Psoas muscle (tissue), 8 donors: ENCODE measurements around the gene ENO3. TPM values are rescaled to one million over a fixed set of nuclear protein-coding genes. Genes with fewer than 3 reads are reported as not detected.

ENCODE experiments used
- ATAC-seq, 4 donors: fragments of 200-7000 bp; cut with Tn5 transposase; one replicate each; pipeline ENCODE4 v1.9.1; 2020; ENCODE audit warnings: moderate library complexity in 3 of 4, mild to moderate bottlenecking in 2 of 4
- DNase-seq, 2 donors: peaks; one replicate each; pipeline ENCODE4 v3.0.0-alpha.2; 2020
- H3K27ac ChIP-seq: fragments of 200-600 bp; one replicate; pipeline ENCODE4 v1.8.0; 2022
- H3K27me3 ChIP-seq, 3 donors: fragments of 200-600 bp in 1 of 3; one replicate each; pipeline versions ENCODE4 v1.6.1 to v1.8.0; 2013 to 2022; ENCODE audit warnings: low read length in 2 of 3, mild to moderate bottlenecking in 2 of 3, moderate library complexity in 1 of 3; ENCODE audit not compliant: insufficient read depth in 3 of 3
- H3K36me3 ChIP-seq, 2 donors: fragments of 200-600 bp in 1 of 2; one replicate each; pipeline versions ENCODE4 v1.6.1 to v1.8.0; 2013 to 2022; ENCODE audit warnings: low read depth in 1 of 2, mild to moderate bottlenecking in 1 of 2, moderate library complexity in 1 of 2; ENCODE audit not compliant: insufficient read depth in 1 of 2
- H3K4me1 ChIP-seq: fragments of 200-600 bp; one replicate; pipeline ENCODE4 v1.8.0; 2022
- H3K4me3 ChIP-seq: fragments of 200-600 bp; one replicate; pipeline ENCODE4 v1.8.0; 2022; ENCODE audit warnings: mild to moderate bottlenecking
- H3K9me3 ChIP-seq: fragments of 200-600 bp; one replicate; pipeline ENCODE4 v1.8.0; 2022
- WGBS, 3 donors: extraction: QIAGEN DNeasy Blood & Tissue Kit; methylation state at CpG; one replicate each; pipeline versions ENCODE4 v1.1.6 to v1.1.7; 2013; 5-methylcytosine and 5-hydroxymethylcytosine counted together
- intact Hi-C, 2 donors: fragments of 100-400 bp; cut with DNase I; formaldehyde crosslinking; loops; one replicate each; pipeline versions ENCODE4 v1.11.0 to v1.14.2; 2022
- polyA plus RNA-seq, 3 donors: library from polyadenylated mRNA; stranded (reverse); fragments of 200-250 nt; gene quantifications; one replicate each; pipeline ENCODE4 v1.2.3, GENCODE V29; 2013
- total RNA-seq, 4 donors: library from RNA; stranded (reverse); fragmentation: NEBNext Ultra II Directional in 2 of 4; extraction: Animal tissue kit (Norgen Biotek cat#: 25700) in 2 of 4; gene quantifications; one replicate each; pipeline versions ENCODE4 v1.2.1 to v1.2.4, GENCODE V29; 2021 to 2023
- TF ChIP-seq, protein P1 (sequence below): fragments of 200-600 bp; IDR thresholded peaks from one replicate; pipeline ENCODE4 v1.8.0; 2022; ENCODE audit warnings: antibody characterized with exemption
- donor health status: healthy with polysubstance abuse.
- donor health status: DM: no; HTN: no; CAD: no; lungs with moderate emphysema.
- donor health status: Bipolar disorder and iron deficiency.
- donor health status: healthy.
- donor health status: DM: yes; HTN: yes; CAD: no.
- donor health status: DM: no; HTN: no; CAD: no.
- donor health status: DM: no; HTN: no; CAD: no.
- donor health status: DM: yes; HTN: yes; CAD: no.

Gene ENO3
- total and polyA plus RNA-seq, 7 donors, result 1,126 to 5,696 (median 2,679) TPM

DNA sequence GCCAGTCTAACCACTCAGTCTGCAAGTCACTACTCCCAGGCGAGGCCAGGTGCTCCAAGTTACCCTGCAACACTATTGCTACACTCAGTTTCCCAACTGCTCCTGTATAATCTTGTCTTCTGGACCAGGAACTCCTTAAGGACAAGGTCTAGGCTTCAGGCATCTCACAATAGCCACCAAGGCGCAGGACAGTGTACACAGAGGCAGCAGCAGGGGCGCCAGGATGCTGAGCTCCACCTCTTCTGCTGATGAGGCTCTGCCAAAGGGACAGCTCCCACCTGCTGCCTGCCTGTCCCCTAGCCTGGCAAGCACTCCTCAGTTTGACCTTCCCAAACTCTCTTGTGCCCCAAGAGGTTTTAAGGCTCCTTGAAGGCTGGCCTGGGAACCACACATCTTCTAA is 14.5 kb upstream of the ENO3 start:
- ATAC-seq (peak in 1 of 4 donors; percentile 23), DNase-seq (peak in 1 of 2 donors; percentile 56)
- intact Hi-C loops, result loop anchor here (5.0 kb wide), 2 partner anchors 46 to 141 kb away; partner anchors contain the start of gene ZFP3 (in 1 of the 2)
- Histone ChIP-seq H3K27me3 (no peaks in the 10 kb centered on the region), H3K27ac (peak overlapping the region; percentile 95), H3K9me3 (no peaks in the 10 kb centered on the region), H3K4me3 (peak overlapping the region; percentile 7), H3K36me3 (peaks cover 0 to 30% of the 10 kb centered on the region in 2 donors), H3K4me1 (peaks cover 43% of the 10 kb centered on the region)
- 39 to 68% (median 47%) methylated on average over 3 of the region's 3 CpGs for WGBS, 3 donors
- TF ChIP-seq, protein P1, sequence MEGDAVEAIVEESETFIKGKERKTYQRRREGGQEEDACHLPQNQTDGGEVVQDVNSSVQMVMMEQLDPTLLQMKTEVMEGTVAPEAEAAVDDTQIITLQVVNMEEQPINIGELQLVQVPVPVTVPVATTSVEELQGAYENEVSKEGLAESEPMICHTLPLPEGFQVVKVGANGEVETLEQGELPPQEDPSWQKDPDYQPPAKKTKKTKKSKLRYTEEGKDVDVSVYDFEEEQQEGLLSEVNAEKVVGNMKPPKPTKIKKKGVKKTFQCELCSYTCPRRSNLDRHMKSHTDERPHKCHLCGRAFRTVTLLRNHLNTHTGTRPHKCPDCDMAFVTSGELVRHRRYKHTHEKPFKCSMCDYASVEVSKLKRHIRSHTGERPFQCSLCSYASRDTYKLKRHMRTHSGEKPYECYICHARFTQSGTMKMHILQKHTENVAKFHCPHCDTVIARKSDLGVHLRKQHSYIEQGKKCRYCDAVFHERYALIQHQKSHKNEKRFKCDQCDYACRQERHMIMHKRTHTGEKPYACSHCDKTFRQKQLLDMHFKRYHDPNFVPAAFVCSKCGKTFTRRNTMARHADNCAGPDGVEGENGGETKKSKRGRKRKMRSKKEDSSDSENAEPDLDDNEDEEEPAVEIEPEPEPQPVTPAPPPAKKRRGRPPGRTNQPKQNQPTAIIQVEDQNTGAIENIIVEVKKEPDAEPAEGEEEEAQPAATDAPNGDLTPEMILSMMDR, result no peak

DNA sequence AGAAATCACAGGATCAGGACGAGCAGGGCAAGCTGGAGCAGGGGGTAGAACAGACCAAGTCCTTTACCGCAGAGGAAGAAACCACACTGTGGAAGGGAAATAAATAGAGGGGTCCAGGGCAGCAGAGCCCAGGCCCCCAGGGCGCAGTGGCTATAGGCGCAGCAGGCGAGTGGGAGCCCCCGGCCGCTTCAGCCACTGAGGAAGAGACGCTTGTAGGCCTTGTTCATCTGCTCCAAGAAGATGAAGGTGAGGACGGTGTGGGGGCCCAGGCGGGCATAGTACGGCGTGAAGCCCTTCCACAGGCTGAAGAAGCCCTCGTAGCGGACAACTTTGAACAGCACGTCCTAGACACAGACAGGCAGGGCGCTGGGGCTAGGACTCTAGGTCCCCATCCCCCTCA is 13.4 kb upstream of the ENO3 start:
- H3K4me1 ChIP-seq, result peaks cover 46% of the 10 kb centered on the region
- H3K9me3 ChIP-seq, result no peaks in the 10 kb centered on the region
- TF ChIP-seq, protein P1, result no peak
- H3K27me3 ChIP-seq, result no peaks in the 10 kb centered on the region
- ATAC-seq (no peak), DNase-seq (peak in 1 of 2 donors; percentile 50)
- intact Hi-C loops, result loop anchor here (5.0 kb wide), 2 partner anchors 45 to 140 kb away; partner anchors contain the start of gene ZFP3 (in 1 of the 2)
- WGBS, 3 donors, result 86 to 92% (median 88%) methylated on average over 16 of the region's 16 CpGs
- no peak overlapping the region for H3K4me3 ChIP-seq
- H3K27ac ChIP-seq, result peak overlapping the region; percentile 95
- peaks cover 0 to 37% of the 10 kb centered on the region in 2 donors for H3K36me3 ChIP-seq

DNA sequence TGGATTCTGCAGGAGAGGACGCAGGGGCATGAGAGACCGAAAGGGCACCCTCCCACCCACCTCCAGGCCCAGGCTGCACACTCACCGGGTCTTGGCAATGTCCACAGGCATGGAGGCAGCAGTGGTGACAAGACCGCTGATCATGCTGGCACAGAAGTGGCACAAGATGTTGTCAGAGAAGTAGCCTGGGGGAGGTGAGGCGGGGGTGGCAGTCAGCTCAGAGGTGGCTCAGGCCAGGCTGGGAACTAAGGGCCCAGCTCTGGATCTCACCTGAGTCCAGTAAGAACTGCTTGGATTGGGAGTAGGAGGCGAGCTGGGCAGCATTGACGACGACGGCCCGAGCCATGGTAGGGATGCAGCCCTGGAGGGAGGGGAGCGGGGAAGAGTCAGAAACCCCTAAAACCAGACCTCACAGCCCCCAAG is 12.8 kb upstream of the ENO3 start:
- Histone ChIP-seq H3K4me1 (peaks cover 46% of the 10 kb centered on the region), H3K9me3 (no peaks in the 10 kb centered on the region), H3K27me3 (no peaks in the 10 kb centered on the region), H3K36me3 (peaks cover 0 to 42% of the 10 kb centered on the region in 2 donors), H3K4me3 (peak overlapping the region; percentile 80), H3K27ac (peak overlapping the region; percentile 95)
- ATAC-seq (no peak), DNase-seq (no peak)
- TF ChIP-seq, protein P1, result no peak
- intact Hi-C loops, result loop anchor here (5.0 kb wide), 2 partner anchors 44 to 139 kb away; partner anchors contain the start of gene ZFP3 (in 1 of the 2)
- 73 to 92% (median 79%) methylated on average over 11 of the region's 11 CpGs for WGBS, 3 donors

DNA sequence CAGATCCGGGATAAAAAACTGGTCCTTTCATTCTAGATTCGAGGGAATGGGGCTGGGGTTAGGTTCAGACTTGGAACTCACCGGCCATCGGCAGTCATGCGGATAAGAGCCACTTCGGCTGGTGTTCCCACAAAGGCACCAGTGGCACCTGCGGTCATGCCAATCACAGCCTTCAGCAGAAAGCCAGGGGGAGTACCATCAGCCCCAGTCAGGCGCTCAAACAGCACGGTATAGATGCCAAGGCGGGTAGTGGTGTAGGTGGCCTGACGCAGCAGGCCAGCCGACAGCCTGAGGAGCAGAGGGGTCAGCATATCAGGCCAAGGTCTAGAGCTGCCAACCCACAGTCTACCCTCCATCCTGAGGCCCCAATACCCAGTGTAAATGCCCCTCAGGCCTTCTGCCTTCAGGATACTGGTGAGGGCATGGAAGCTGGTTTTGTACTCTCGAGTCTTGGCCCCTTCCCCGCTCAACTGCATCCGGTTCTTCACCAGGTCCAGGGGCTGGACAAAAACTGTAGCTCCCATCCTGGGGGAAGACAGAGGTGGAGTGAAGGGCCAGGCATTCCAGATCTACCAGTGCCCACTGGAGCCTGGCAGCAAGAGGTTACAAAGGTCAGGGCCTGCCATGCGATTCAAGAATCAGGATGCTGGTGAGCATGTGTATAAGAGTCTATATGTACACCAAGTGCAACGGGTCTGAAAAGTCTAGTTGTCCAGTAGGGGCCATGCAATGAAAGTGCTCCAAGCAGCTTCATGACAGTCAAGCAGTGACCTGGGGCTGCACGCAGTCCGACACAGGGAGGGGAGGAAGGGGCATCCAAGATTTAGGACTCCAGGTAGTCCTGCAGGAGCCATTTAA is 12.0 kb upstream of the ENO3 start:
- intact Hi-C loops, result loop anchor here (5.0 kb wide), 2 partner anchors 43 to 138 kb away; partner anchors contain the start of gene ZFP3 (in 1 of the 2)
- 25 to 41% (median 31%) methylated on average over 19 of the region's 19 CpGs for WGBS, 3 donors
- Histone ChIP-seq H3K9me3 (no peaks in the 10 kb centered on the region), H3K4me3 (peak overlapping the region; percentile 80), H3K27me3 (no peaks in the 10 kb centered on the region), H3K36me3 (peaks cover 0 to 50% of the 10 kb centered on the region in 2 donors), H3K27ac (peak overlapping the region; percentile 95), H3K4me1 (peaks cover 46% of the 10 kb centered on the region)
- TF ChIP-seq, protein P1, result no peak
- peak in 1 of 2 donors; percentile 58 for DNase-seq
- peak in 1 of 4 donors; percentile 12 for ATAC-seq
